GM19239 (cell line): ENCODE measurements around the gene ATOSA.

Source experiments
- DNase-seq: peaks from one replicate; pipeline ENCODE4 v3.0.0; 2011; ENCODE audit warnings: low spot score; ENCODE audit not compliant: insufficient read length
- FAIRE-seq: peaks from 2 replicates; lab custom pipeline; 2011; peaks lifted over from hg19 to GRCh38; lab: Jason Lieb, UNC

The ATOSA gene

GRCh38 chr15:52679232-52680040 is at the start of gene ATOSA:
Gene ATOSA (minus strand): TSS chr15:52679388. CDS start chr15:52678021, 1,367 bp downstream.
- FAIRE-seq (peak; percentile 95), DNase-seq (peak; percentile 62)

- no peak for DNase-seq
- FAIRE-seq = no peak
Measured at GRCh38 chr15:52728899-52729298, 49.7 kb upstream of the ATOSA start.

- FAIRE-seq = no peak
Measured at GRCh38 chr15:52727815-52728214, 48.6 kb upstream of the ATOSA start.

GRCh38 chr15:52726195-52726594 is 47.0 kb upstream of the ATOSA start:
- FAIRE-seq (no peak), DNase-seq (no peak)

More at GRCh38 chr15:52727815-52728214, 48.6 kb upstream of the ATOSA start:
- DNase-seq = no peak

- FAIRE-seq (no peak), DNase-seq (no peak)
Measured at GRCh38 chr15:52718551-52718950, 39.4 kb upstream of the ATOSA start.

GRCh38 chr15:52717924-52718323 is 38.7 kb upstream of the ATOSA start:
- DNase-seq = no peak
- FAIRE-seq = no peak

GRCh38 chr15:52717481-52717880 is 38.3 kb upstream of the ATOSA start:
- no peak for DNase-seq
- FAIRE-seq = no peak

- FAIRE-seq (no peak), DNase-seq (no peak)
Measured at GRCh38 chr15:52716536-52716935, 37.3 kb upstream of the ATOSA start.

GRCh38 chr15:52715411-52715810 is 36.2 kb upstream of the ATOSA start:
- FAIRE-seq (no peak), DNase-seq (no peak)

- FAIRE-seq (no peak), DNase-seq (no peak)
Measured at GRCh38 chr15:52714968-52715367, 35.8 kb upstream of the ATOSA start.

- DNase-seq (no peak), FAIRE-seq (peak; percentile 47)
Measured at GRCh38 chr15:52710708-52711389, 31.7 kb upstream of the ATOSA start.

GRCh38 chr15:52710050-52710707 is 31.0 kb upstream of the ATOSA start:
- DNase-seq (peak; percentile 7), FAIRE-seq (peak; percentile 37)

- DNase-seq = peak; percentile 20
Measured at GRCh38 chr15:52709187-52709981, 30.2 kb upstream of the ATOSA start.

GRCh38 chr15:52706091-52706490 is 26.9 kb upstream of the ATOSA start:
- DNase-seq (no peak), FAIRE-seq (no peak)

More at GRCh38 chr15:52709187-52709981, 30.2 kb upstream of the ATOSA start:
- FAIRE-seq = peak; percentile 97

- FAIRE-seq = no peak
- no peak for DNase-seq
Measured at GRCh38 chr15:52702390-52702789, 23.2 kb upstream of the ATOSA start.

GRCh38 chr15:52699457-52699856 is 20.3 kb upstream of the ATOSA start:
- no peak for DNase-seq
- no peak for FAIRE-seq

GRCh38 chr15:52698514-52698913 is 19.3 kb upstream of the ATOSA start:
- FAIRE-seq = no peak
- no peak for DNase-seq

GRCh38 chr15:52697051-52697450 is 17.9 kb upstream of the ATOSA start:
- FAIRE-seq (no peak), DNase-seq (no peak)

- DNase-seq (no peak), FAIRE-seq (no peak)
Measured at GRCh38 chr15:52695154-52695553, 16.0 kb upstream of the ATOSA start.

GRCh38 chr15:52689562-52689961 is 10.4 kb upstream of the ATOSA start:
- FAIRE-seq = no peak

More at GRCh38 chr15:52689562-52689961, 10.4 kb upstream of the ATOSA start:
- no peak for DNase-seq
